GM12878 (cell line): Measurements from ENCODE around the gene BPGM. TPM values are rescaled to one million over a fixed set of nuclear protein-coding genes. Genes with fewer than 3 reads are reported as not detected.

Experiments
- ATAC-seq: fragments of 200-7000 bp; cut with Tn5 transposase; 3 replicates; pipeline ENCODE4 v1.9.1; 2020; ENCODE audit warnings: mild to moderate bottlenecking, moderate library complexity
- BruUV-seq: library from RNA; stranded (reverse); fragments of 400-500 nt; replicated peaks from 2 replicates; lab custom pipeline; 2021; lab: Mats Ljungman, UMichigan
- CTCF ChIA-PET: fragments of 300-600 bp; sonication (Branson Sonifier 250); formaldehyde crosslinking; extraction: SDS; loops from one replicate; lab custom pipeline; 2021; ENCODE audit warnings: inconsistent platforms; lab: Yijun Ruan, JAX
- POLR2A ChIA-PET: fragments of 350-600 bp; formaldehyde crosslinking; extraction: SDS; loops from one replicate; lab custom pipeline; 2021; ENCODE audit warnings: inconsistent platforms; lab: Charles Lee
- RAD21 ChIA-PET: fragments of 300-600 bp; sonication (Branson Sonifier 250); formaldehyde crosslinking; loops from one replicate; lab custom pipeline; 2023; ENCODE audit warnings: antibody characterized with exemption; ENCODE audit not compliant: unreplicated experiment; lab: Charles Lee
- SMC1A ChIA-PET: fragments of 300-600 bp; sonication (Branson Sonifier 250); formaldehyde crosslinking; loops from one replicate; lab custom pipeline; 2023; ENCODE audit not compliant: unreplicated experiment, uncharacterized antibody; lab: Charles Lee
- DNase-seq: peaks from one replicate; pipeline ENCODE4 v3.0.0-alpha.2; 2011; ENCODE audit warnings: low read depth, low spot score
- FAIRE-seq: peaks from 3 replicates; lab custom pipeline; 2011; peaks lifted over from hg19 to GRCh38; lab: Jason Lieb, UNC
- H2AFZ ChIP-seq: 2 replicates; pipeline ENCODE4 v1.6.0; 2011; ENCODE audit warnings: low read depth, low read length, control low read depth; ENCODE audit not compliant: control insufficient read depth
- H3K27ac ChIP-seq: 2 replicates; pipeline ENCODE4 v1.5.1; 2011; ENCODE audit warnings: control low read depth; ENCODE audit not compliant: control insufficient read depth, insufficient read depth
- H3K27me3 ChIP-seq, 2 experiments: replicated peaks in 1 of 2; 2 replicates each; pipeline versions ENCODE4 v1.6.0 to v1.6.1; 2011; ENCODE audit warnings: low read length in 1 of 2; ENCODE audit not compliant: control insufficient read depth in 2 of 2, insufficient read depth in 2 of 2
- H3K36me3 ChIP-seq, 2 experiments: 2 replicates each; pipeline ENCODE4 v1.5.1; 2011; ENCODE audit warnings: low read length in 1 of 2; ENCODE audit not compliant: control insufficient read depth in 2 of 2, insufficient read depth in 2 of 2
- H3K4me1 ChIP-seq: 2 replicates; pipeline ENCODE4 v1.6.1; 2011; ENCODE audit warnings: mild to moderate bottlenecking, low read length, moderate library complexity, mixed read lengths; ENCODE audit not compliant: control insufficient read depth, insufficient read depth
- H3K4me2 ChIP-seq: 2 replicates; pipeline ENCODE4 v1.6.0; 2011; ENCODE audit warnings: control low read depth; ENCODE audit not compliant: control insufficient read depth, insufficient read depth
- H3K4me3 ChIP-seq: fragments of 200-600 bp; sonication (generic); 2 replicates; pipeline ENCODE4 v1.5.1; 2016
- H3K79me2 ChIP-seq: 2 replicates; pipeline ENCODE4 v1.6.0; 2011; ENCODE audit warnings: low read length; ENCODE audit not compliant: control insufficient read depth, insufficient read depth
- H3K9ac ChIP-seq: 2 replicates; pipeline ENCODE4 v1.8.0; 2011; ENCODE audit warnings: low read length, control low read depth, mixed read lengths; ENCODE audit not compliant: control insufficient read depth, insufficient read depth
- H3K9me3 ChIP-seq: replicated peaks from 3 replicates; pipeline ENCODE4 v1.5.1; 2011; ENCODE audit warnings: mild to moderate bottlenecking, low read length; ENCODE audit not compliant: control insufficient read depth, insufficient read depth
- H4K20me1 ChIP-seq: 2 replicates; pipeline ENCODE4 v1.6.0; 2011; ENCODE audit not compliant: control insufficient read depth, insufficient read depth
- HCFC1 ChIP-seq: fragments of 150-350 bp; IDR thresholded peaks from 2 replicates; pipeline ENCODE4 v1.6.1; 2014; ENCODE audit warnings: low read length
- PAX8 ChIP-seq: fragments of 450-650 bp; IDR thresholded peaks from 2 replicates; pipeline ENCODE4 v1.6.1; 2017; ENCODE audit warnings: mild to moderate bottlenecking, moderate library complexity
- SP1 ChIP-seq: IDR thresholded peaks from one replicate; pipeline ENCODE4 v1.6.1; 2011; ENCODE audit warnings: low read depth, low read length
- ZBTB11 ChIP-seq: fragments of 450-650 bp; formaldehyde crosslinking; IDR thresholded peaks from 2 replicates; pipeline ENCODE4 v1.5.0; 2022; ENCODE audit warnings: mild to moderate bottlenecking, missing genetic modification characterization
- WGBS: methylation state at CpG from one replicate; pipeline ENCODE4 v1.1.6; 2016; ENCODE audit warnings: low lambda C conversion rate; ENCODE audit not compliant: insufficient replicate concordance, insufficient coverage; ENCODE audit errors: missing lambda C conversion rate; 5-methylcytosine and 5-hydroxymethylcytosine counted together
- in situ Hi-C: fragments of 300-500 bp; cut with MboI; formaldehyde crosslinking; loops from 9 replicates; pipeline ENCODE4 v1.14.3; 2018; ENCODE audit warnings: mixed read lengths
- intact Hi-C: fragments of 100-400 bp; cut with micrococcal nuclease; formaldehyde crosslinking; loops from one replicate; pipeline ENCODE4 v1.14.2; 2022; ENCODE audit not compliant: unreplicated experiment
- polyA plus RNA-seq, 11 experiments: library from polyadenylated mRNA; depleted of rRNA in 4 of 11; unstranded in 6 of 11; stranded (reverse) in 5 of 11; fragments of >200 nt; fragmentation: Nextera tagmentation in 4 of 11; fragmentation: Illumina TruSeq in 1 of 11; extraction: Ambion mirVana in 4 of 11; extraction: Trizol in 1 of 11; gene quantifications; 1 replicate in 1 of 11; 2 replicates in 10 of 11; pipeline versions ENCODE4 v1.2.1 to v1.2.3, GENCODE V29; 2011 to 2016; ENCODE audit warnings: inconsistent platforms in 2 of 11, missing spikeins in 2 of 11, low read depth in 1 of 11
- total RNA-seq, 4 experiments: library from RNA; depleted of rRNA in 3 of 4; stranded (reverse); fragments of >200 nt in 3 of 4; fragmentation: Illumina TruSeq in 1 of 4; extraction: Trizol in 1 of 4; gene quantifications; 2 replicates each; pipeline versions ENCODE4 v1.2.1 to v1.2.3, GENCODE V29; 2013 to 2021

The BPGM gene
- total and polyA plus RNA-seq, 10 of the 15 experiments (the other 5 are each of a cell fraction or from before 2014, with no cell fraction given) = 9.0 to 20.1 (median 15.2) TPM

GRCh38 chr7:134616611-134617010 is 30.0 kb upstream of the BPGM start:
- in situ Hi-C loops = no loop called here
- no peak for DNase-seq
- no peak overlapping the region for H3K27ac ChIP-seq
- H3K79me2 ChIP-seq = no peaks in the 10 kb centered on the region
- peaks cover 0 to 3% of the 10 kb centered on the region in 2 experiments; a peak in 1 of 4 replicates for H3K27me3 ChIP-seq
- ATAC-seq = no peak
- FAIRE-seq = no peak
- intact Hi-C loops = no loop called here
- H3K4me1 ChIP-seq = no peaks in the 10 kb centered on the region
- CTCF ChIA-PET = no interaction called here
- RAD21 ChIA-PET = interaction anchor here (1.4 kb wide), 1 partner anchor 184 kb away, joined by 3 read pairs; no protein-coding TSS in a partner anchor
- TF ChIP-seq ZBTB11 (CRISPR knock-in tag) (no peak), SP1 (no peak), HCFC1 (no peak), PAX8 (no peak)
- TF ChIP-seq, all 136 proteins: peak for 0
- Histone ChIP-seq H3K4me3 (no peak overlapping the region), H3K9ac (no peak overlapping the region), H2AFZ (no peak overlapping the region), H4K20me1 (no peaks in the 10 kb centered on the region), H3K4me2 (no peak overlapping the region), H3K36me3 (no peaks in the 10 kb centered on the region), H3K9me3 (no peaks in the 10 kb centered on the region)
- ChIA-PET SMC1A (interaction anchor here (0.7 kb wide), 1 partner anchor 159 kb away, joined by 3 read pairs; no protein-coding TSS in a partner anchor), POLR2A (no interaction called here)
- WGBS = 0% methylated on average over 2 of the region's 2 CpGs
- no TSS peak for BruUV-seq
